Loucy (cell line): Measurements from ENCODE around the gene HAUS8.

Source experiments
- H2AFZ ChIP-seq: fragments of 200-600 bp; sonication (generic); 2 replicates; pipeline ENCODE4 v1.6.0; 2016; ENCODE audit warnings: antibody characterized with exemption, mild to moderate bottlenecking, low read length, moderate library complexity
- H3F3A ChIP-seq: fragments of 200-600 bp; 2 replicates; pipeline ENCODE4 v1.6.0; 2016; ENCODE audit warnings: antibody characterized with exemption, low read depth, mild to moderate bottlenecking
- H3K27me3 ChIP-seq: fragments of 200-600 bp; sonication (generic); 2 replicates; pipeline ENCODE4 v1.6.1; 2014; ENCODE audit warnings: low read length, mild to moderate bottlenecking; ENCODE audit not compliant: insufficient read depth, poor library complexity, severe bottlenecking
- H3K36me3 ChIP-seq: fragments of 200-600 bp; sonication (generic); 2 replicates; pipeline ENCODE4 v1.6.1; 2016; ENCODE audit warnings: low read length; ENCODE audit not compliant: insufficient read depth
- H3K4me1 ChIP-seq: fragments of 200-600 bp; sonication (generic); 2 replicates; pipeline ENCODE4 v1.5.1; 2014; ENCODE audit warnings: low read length, mild to moderate bottlenecking; ENCODE audit not compliant: insufficient read depth, poor library complexity, severe bottlenecking
- H3K4me2 ChIP-seq: fragments of 200-600 bp; sonication (generic); 2 replicates; pipeline ENCODE4 v1.6.0; 2014; ENCODE audit warnings: antibody characterized with exemption, low read length, low read depth, mild to moderate bottlenecking; ENCODE audit not compliant: poor library complexity, severe bottlenecking
- H3K4me3 ChIP-seq: fragments of 200-600 bp; sonication (generic); 2 replicates; pipeline ENCODE4 v1.5.1; 2014; ENCODE audit warnings: low read length, mild to moderate bottlenecking, mixed read lengths; ENCODE audit not compliant: poor library complexity, severe bottlenecking
- H3K79me2 ChIP-seq: fragments of 200-600 bp; sonication (generic); 2 replicates; pipeline ENCODE4 v1.6.1; 2014; ENCODE audit warnings: low read length; ENCODE audit not compliant: insufficient read depth
- H3K9ac ChIP-seq: fragments of 200-600 bp; sonication (generic); 2 replicates; pipeline ENCODE4 v1.6.0; 2014; ENCODE audit warnings: mild to moderate bottlenecking, low read depth, low read length, moderate library complexity; ENCODE audit not compliant: poor library complexity, severe bottlenecking
- H3K9me2 ChIP-seq: fragments of 200-600 bp; sonication (generic); replicated peaks from 2 replicates; pipeline ENCODE4 v1.6.1; 2016; ENCODE audit warnings: low read depth, low read length, mixed read lengths
- H3K9me3 ChIP-seq: fragments of 200-600 bp; sonication (generic); 2 replicates; pipeline ENCODE4 v1.6.1; 2014; ENCODE audit warnings: mild to moderate bottlenecking, antibody characterized with exemption, low read length, low read depth; ENCODE audit not compliant: insufficient read depth
- H4K20me1 ChIP-seq: fragments of 200-600 bp; sonication (generic); 2 replicates; pipeline ENCODE4 v1.6.0; 2014; ENCODE audit warnings: antibody characterized with exemption, low read length, mild to moderate bottlenecking; ENCODE audit not compliant: insufficient read depth, poor library complexity, severe bottlenecking
- EZH2phosphoT487 ChIP-seq: fragments of 200-600 bp; IDR thresholded peaks from 2 replicates; pipeline ENCODE4 v1.6.1; 2018; ENCODE audit warnings: antibody characterized with exemption, mild to moderate bottlenecking, moderate library complexity, borderline replicate concordance
- TF ChIP-seq, protein P1 (sequence below): fragments of 200-600 bp; sonication (generic); conservative IDR thresholded peaks from 2 replicates; pipeline ENCODE4 v1.5.1; 2014; ENCODE audit warnings: mild to moderate bottlenecking, antibody characterized with exemption, low read length

Gene HAUS8

DNA sequence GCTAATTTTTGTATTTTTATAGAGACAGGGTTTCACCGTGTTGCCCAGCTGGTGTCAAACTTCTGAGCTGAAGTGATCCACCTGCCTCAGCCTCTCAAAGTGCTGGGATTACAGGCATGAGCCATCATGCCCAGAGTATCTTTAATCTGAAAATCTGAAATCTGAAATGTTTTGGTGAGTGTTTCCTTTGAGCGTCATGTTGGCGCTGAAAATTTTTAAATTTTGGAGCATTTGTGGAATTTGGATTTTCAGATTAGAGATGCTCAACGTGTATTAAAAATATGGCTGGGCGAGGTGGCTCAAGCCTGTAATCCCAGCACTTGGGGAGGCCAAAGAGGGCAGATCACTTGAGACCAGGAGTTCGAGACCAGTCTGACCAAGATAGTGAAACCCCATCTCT is 43.5 kb downstream of the HAUS8 start:
- Histone ChIP-seq H3K27me3 (no peaks in the 10 kb centered on the region), H3K4me3 (no peak overlapping the region), H3F3A (no peaks in the 10 kb centered on the region), H3K9me3 (no peaks in the 10 kb centered on the region), H3K9ac (no peak overlapping the region), H3K4me1 (no peaks in the 10 kb centered on the region), H3K4me2 (no peak overlapping the region), H3K9me2 (no peaks in the 10 kb centered on the region), H3K79me2 (no peaks in the 10 kb centered on the region), H4K20me1 (no peaks in the 10 kb centered on the region), H3K36me3 (no peaks in the 10 kb centered on the region), H2AFZ (no peak overlapping the region)
- TF ChIP-seq EZH2phosphoT487 = no peak
- TF ChIP-seq, protein P1, sequence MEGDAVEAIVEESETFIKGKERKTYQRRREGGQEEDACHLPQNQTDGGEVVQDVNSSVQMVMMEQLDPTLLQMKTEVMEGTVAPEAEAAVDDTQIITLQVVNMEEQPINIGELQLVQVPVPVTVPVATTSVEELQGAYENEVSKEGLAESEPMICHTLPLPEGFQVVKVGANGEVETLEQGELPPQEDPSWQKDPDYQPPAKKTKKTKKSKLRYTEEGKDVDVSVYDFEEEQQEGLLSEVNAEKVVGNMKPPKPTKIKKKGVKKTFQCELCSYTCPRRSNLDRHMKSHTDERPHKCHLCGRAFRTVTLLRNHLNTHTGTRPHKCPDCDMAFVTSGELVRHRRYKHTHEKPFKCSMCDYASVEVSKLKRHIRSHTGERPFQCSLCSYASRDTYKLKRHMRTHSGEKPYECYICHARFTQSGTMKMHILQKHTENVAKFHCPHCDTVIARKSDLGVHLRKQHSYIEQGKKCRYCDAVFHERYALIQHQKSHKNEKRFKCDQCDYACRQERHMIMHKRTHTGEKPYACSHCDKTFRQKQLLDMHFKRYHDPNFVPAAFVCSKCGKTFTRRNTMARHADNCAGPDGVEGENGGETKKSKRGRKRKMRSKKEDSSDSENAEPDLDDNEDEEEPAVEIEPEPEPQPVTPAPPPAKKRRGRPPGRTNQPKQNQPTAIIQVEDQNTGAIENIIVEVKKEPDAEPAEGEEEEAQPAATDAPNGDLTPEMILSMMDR = no peak

DNA sequence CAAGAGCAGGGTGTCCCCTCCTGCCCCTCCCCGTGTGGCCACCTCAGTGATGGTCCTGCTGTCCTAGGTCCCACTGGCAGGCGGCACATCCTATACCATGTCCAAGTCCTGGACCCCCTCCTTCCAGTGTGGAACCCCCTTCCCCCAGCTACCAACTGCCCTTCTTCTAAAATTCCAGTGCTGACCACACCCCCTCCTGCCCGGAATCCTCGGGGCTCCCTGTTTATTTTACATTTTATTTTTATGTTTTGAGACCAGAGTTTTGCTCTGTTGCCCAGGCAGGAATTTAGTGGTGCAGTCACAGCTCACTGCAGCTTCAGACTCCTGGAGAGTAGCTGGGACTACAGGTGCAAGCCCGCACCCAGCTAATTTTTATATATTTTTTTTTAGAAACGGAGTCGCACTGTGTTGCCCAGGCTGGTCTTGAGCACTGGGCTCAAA is 47.7 kb downstream of the HAUS8 start:
- Histone ChIP-seq H3K79me2 (no peaks in the 10 kb centered on the region), H3K9me2 (no peaks in the 10 kb centered on the region), H2AFZ (no peak overlapping the region), H3K9ac (no peak overlapping the region), H3K36me3 (no peaks in the 10 kb centered on the region), H3K4me3 (no peak overlapping the region), H3K4me1 (no peaks in the 10 kb centered on the region), H3K27me3 (no peaks in the 10 kb centered on the region), H3F3A (no peaks in the 10 kb centered on the region), H3K4me2 (no peak overlapping the region), H4K20me1 (no peaks in the 10 kb centered on the region), H3K9me3 (peaks cover 7% of the 10 kb centered on the region; the same call in 1 of the 2 replicates)
- TF ChIP-seq, protein P1 = no peak
- no peak for TF ChIP-seq EZH2phosphoT487

DNA sequence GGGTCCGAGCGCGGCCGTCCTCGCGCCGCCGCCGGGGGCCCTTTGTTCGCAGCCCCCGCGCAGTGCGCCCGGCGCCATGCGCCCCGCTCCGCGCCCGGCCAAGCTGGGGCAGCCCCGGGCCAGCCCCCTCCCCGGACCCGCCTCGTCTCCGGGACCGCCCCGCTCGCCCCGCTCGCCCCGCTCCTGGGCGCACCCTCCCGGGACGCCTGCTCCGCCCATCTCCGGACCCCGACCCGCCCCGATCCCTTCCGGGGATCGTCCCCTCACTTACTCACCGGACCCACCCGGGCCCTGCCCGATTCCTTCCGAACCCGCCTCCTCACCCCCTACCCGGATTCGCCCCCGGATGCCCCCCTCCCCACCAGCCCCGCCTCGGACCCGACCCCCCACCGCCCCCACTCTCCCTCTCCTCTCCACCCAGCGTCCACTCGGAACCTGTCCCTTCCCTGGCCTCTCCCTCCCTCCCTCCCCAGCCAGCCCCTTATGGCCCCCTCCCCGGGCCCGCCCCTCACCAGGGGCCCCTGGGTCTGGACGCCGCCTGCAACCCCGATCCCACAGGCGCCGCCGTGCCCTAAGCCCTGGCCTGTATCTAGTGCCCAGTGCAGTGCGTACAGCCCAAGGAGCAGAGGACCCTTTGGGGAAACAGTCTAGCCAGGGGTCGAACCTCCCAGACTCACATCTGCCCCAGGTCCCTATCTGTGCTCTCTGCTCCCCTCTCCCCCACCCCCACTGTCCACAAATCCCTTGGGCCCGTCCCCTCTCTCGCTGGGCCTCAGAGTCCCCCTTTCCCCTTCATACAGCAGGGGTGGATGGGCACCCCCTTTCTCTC is 48.3 kb downstream of the HAUS8 start, which contains the start of gene CPAMD8:
CPAMD8 (minus strand) TSS at position 105 of the 829 bp plus-strand sequence. CDS start 168 bp downstream, outside the sequence.
- Histone ChIP-seq H3F3A (no peaks in the 10 kb centered on the region), H2AFZ (no peak within 1 kb of the TSS), H3K9me3 (peaks cover 7% of the 10 kb centered on the region; the same call in 1 of the 2 replicates), H3K27me3 (no peaks in the 10 kb centered on the region), H3K4me2 (no peak within 1 kb of the TSS), H3K4me1 (no peaks in the 10 kb centered on the region), H3K79me2 (no peaks in the 10 kb centered on the region), H4K20me1 (no peaks in the 10 kb centered on the region), H3K36me3 (no peaks in the 10 kb centered on the region), H3K4me3 (no peak within 1 kb of the TSS), H3K9ac (no peak within 1 kb of the TSS), H3K9me2 (no peaks in the 10 kb centered on the region)
- no peak for TF ChIP-seq EZH2phosphoT487
- TF ChIP-seq, protein P1 = no peak
